Inflammatory macrophage treated with lipopolysaccharide for 4 hours (primary cell): ENCODE measurements around the gene STEAP1B.
"Not testable (repeated sequence)": the region's sequence is repeated elsewhere in the genome, so short reads cannot be mapped to it uniquely, and the experiment has no call there.

ENCODE experiments used
- DNase-seq: peaks from one replicate; pipeline ENCODE4 v3.0.0-alpha.2; 2020

The STEAP1B gene

GRCh38 chr7:22452142-22452959, 47.6 kb downstream of the STEAP1B start:
- peak; percentile 8 for DNase-seq

GRCh38 chr7:22450013-22450412, 50.0 kb downstream of the STEAP1B start:
- DNase-seq: not testable (repeated sequence)

GRCh38 chr7:22447762-22448161, 52.2 kb downstream of the STEAP1B start:
- no peak for DNase-seq

- DNase-seq: peak; percentile 4
Measured at GRCh38 chr7:22447008-22447407, 53.0 kb downstream of the STEAP1B start.

GRCh38 chr7:22445853-22446252, 54.1 kb downstream of the STEAP1B start:
- no peak for DNase-seq

GRCh38 chr7:22445140-22445743, 54.7 kb downstream of the STEAP1B start:
- DNase-seq: no peak

GRCh38 chr7:22444181-22444971, 55.6 kb downstream of the STEAP1B start:
- DNase-seq: no peak

GRCh38 chr7:22443370-22444180, 56.4 kb downstream of the STEAP1B start:
- DNase-seq: no peak

- no peak for DNase-seq
Measured at GRCh38 chr7:22442882-22443369, 57.1 kb downstream of the STEAP1B start.

- no peak for DNase-seq
Measured at GRCh38 chr7:22442187-22442881, 57.7 kb downstream of the STEAP1B start.

GRCh38 chr7:22441157-22441556, 58.8 kb downstream of the STEAP1B start:
- DNase-seq: no peak

- no peak for DNase-seq
Measured at GRCh38 chr7:22438994-22439393, 61.0 kb downstream of the STEAP1B start.

GRCh38 chr7:22436552-22436951, 63.4 kb downstream of the STEAP1B start:
- DNase-seq: not testable (repeated sequence)

- no peak for DNase-seq
Measured at GRCh38 chr7:22435720-22436119, 64.3 kb downstream of the STEAP1B start.

GRCh38 chr7:22435105-22435504, 64.9 kb downstream of the STEAP1B start:
- DNase-seq: no peak

GRCh38 chr7:22433710-22434460, 66.1 kb downstream of the STEAP1B start:
- no peak for DNase-seq

- not testable (repeated sequence) for DNase-seq
Measured at GRCh38 chr7:22433165-22433700, 66.8 kb downstream of the STEAP1B start.

- no peak for DNase-seq
Measured at GRCh38 chr7:22432203-22432718, 67.7 kb downstream of the STEAP1B start.

- no peak for DNase-seq
Measured at GRCh38 chr7:22430457-22430856, 69.5 kb downstream of the STEAP1B start.

- no peak for DNase-seq
Measured at GRCh38 chr7:22429386-22429785, 70.6 kb downstream of the STEAP1B start.

GRCh38 chr7:22427855-22428254, 72.1 kb downstream of the STEAP1B start:
- no peak for DNase-seq
